Measurements from ENCODE around the gene ARID3B. TPM values are rescaled to one million over a fixed set of nuclear protein-coding genes. Genes with fewer than 3 reads are reported as not detected.
"Not testable (repeated sequence)": the region's sequence is repeated elsewhere in the genome, so short reads cannot be mapped to it uniquely, and the experiment has no call there.

ARID3B gene
- total RNA-seq, 1 experiment from 2014 or later, result 101 TPM

- H3K56ac ChIP-seq (ENCODE audit: insufficient read length, low read depth, low read length), result no peak overlapping the region
- no peak for DNase-seq
- H3K79me1 ChIP-seq (ENCODE audit: insufficient read depth, low read depth, low read length, poor library complexity, severe bottlenecking), result no peaks in the 10 kb centered on the region
- TF ChIP-seq, protein P1, sequence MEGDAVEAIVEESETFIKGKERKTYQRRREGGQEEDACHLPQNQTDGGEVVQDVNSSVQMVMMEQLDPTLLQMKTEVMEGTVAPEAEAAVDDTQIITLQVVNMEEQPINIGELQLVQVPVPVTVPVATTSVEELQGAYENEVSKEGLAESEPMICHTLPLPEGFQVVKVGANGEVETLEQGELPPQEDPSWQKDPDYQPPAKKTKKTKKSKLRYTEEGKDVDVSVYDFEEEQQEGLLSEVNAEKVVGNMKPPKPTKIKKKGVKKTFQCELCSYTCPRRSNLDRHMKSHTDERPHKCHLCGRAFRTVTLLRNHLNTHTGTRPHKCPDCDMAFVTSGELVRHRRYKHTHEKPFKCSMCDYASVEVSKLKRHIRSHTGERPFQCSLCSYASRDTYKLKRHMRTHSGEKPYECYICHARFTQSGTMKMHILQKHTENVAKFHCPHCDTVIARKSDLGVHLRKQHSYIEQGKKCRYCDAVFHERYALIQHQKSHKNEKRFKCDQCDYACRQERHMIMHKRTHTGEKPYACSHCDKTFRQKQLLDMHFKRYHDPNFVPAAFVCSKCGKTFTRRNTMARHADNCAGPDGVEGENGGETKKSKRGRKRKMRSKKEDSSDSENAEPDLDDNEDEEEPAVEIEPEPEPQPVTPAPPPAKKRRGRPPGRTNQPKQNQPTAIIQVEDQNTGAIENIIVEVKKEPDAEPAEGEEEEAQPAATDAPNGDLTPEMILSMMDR (conservative IDR thresholded peaks at IDR 0.05), result no peak
- no peak overlapping the region for H2AFZ ChIP-seq (ENCODE audit: low read length)
- H2AK5ac ChIP-seq (ENCODE audit: insufficient read length, low read length), result no peak overlapping the region
- H4K20me1 ChIP-seq (ENCODE audit: control insufficient read depth, insufficient read depth, insufficient read length), result no peaks in the 10 kb centered on the region
- H3K23me2 ChIP-seq (ENCODE audit: insufficient read length, low read depth, low read length, poor library complexity, severe bottlenecking), result no peaks in the 10 kb centered on the region
- H3T11ph ChIP-seq (ENCODE audit: low read length), result no peak overlapping the region
- H3K27me3 ChIP-seq (ENCODE audit: insufficient read depth, low read length), result no peaks in the 10 kb centered on the region
- H4K5ac ChIP-seq (ENCODE audit: insufficient read length, low read depth, low read length), result no peak overlapping the region
- H3K14ac ChIP-seq (ENCODE audit: insufficient read depth, low read length), result no peak overlapping the region
- H3K4me1 ChIP-seq (ENCODE audit: insufficient read depth, low read length), result no peaks in the 10 kb centered on the region; the same call in 1 of the 2 replicates
- no peak overlapping the region for H4K8ac ChIP-seq (replicated peaks; ENCODE audit: insufficient read length, low read depth, low read length)
- H2BK20ac ChIP-seq (ENCODE audit: low read depth, low read length, poor library complexity, severe bottlenecking), result no peak overlapping the region
- no peak overlapping the region for H3K4me2 ChIP-seq (ENCODE audit: insufficient read depth, insufficient read length, low read length)
- no peaks in the 10 kb centered on the region for H3K9me3 ChIP-seq (ENCODE audit: control insufficient read depth, low read depth, low read length)
- Mint-ChIP-seq H3K27me3 (ENCODE audit: low read depth) (no peaks in the 10 kb centered on the region), H3K4me1 (peaks cover 0 to 2% of the 10 kb centered on the region in 2 experiments; a peak in 1 of 4 replicates), H3K27ac (no peak overlapping the region), H3K4me3 (no peak overlapping the region), H3K36me3 (ENCODE audit: insufficient read depth in 1 of 3, low read depth in 3 of 3) (no peaks in the 10 kb centered on the region), H3K9me3 (no peaks in the 10 kb centered on the region)
- no peaks in the 10 kb centered on the region for H3K79me2 ChIP-seq (ENCODE audit: insufficient read depth, low read length)
- no peak overlapping the region for H2BK120ac ChIP-seq (ENCODE audit: low read depth, low read length, poor library complexity, severe bottlenecking)
- no peak overlapping the region for H3K23ac ChIP-seq (ENCODE audit: insufficient read length, low read depth, low read length)
- no peak overlapping the region for H2BK15ac ChIP-seq (ENCODE audit: low read depth, low read length)
- no peak overlapping the region for H2BK5ac ChIP-seq (ENCODE audit: insufficient read length, low read length)
- no peak overlapping the region for H4K91ac ChIP-seq (ENCODE audit: insufficient read length, low read depth, low read length)
- no CpG with 5 or more reads among the region's 4 CpGs for WGBS (ENCODE audit: extremely low coverage, insufficient read length, low lambda C conversion rate)
- H3K9ac ChIP-seq (ENCODE audit: extremely low read depth, insufficient read length, low read length), result no peak overlapping the region
- no peak overlapping the region for H2BK12ac ChIP-seq (ENCODE audit: insufficient read length, low read depth, low read length)
- no peak overlapping the region for H3K18ac ChIP-seq (ENCODE audit: insufficient read length, low read depth, low read length)
- no peak overlapping the region for H3K27ac ChIP-seq (ENCODE audit: insufficient read length, low read depth, low read length)
- H3K4ac ChIP-seq (ENCODE audit: low read depth, low read length), result no peak overlapping the region
Observed at GRCh38 chr15:74511583-74511982, 29.4 kb upstream of the ARID3B start.

GRCh38 chr15:74514059-74514458 lies 27.0 kb upstream of the ARID3B start:
- not testable (repeated sequence) for H3K4me3 Mint-ChIP-seq; H3K27me3 ChIP-seq (ENCODE audit: insufficient read depth, low read length); H3K27me3 Mint-ChIP-seq (ENCODE audit: low read depth); H2BK12ac ChIP-seq (ENCODE audit: insufficient read length, low read depth, low read length); H3K79me1 ChIP-seq (ENCODE audit: insufficient read depth, low read depth, low read length, poor library complexity, severe bottlenecking); H3K4ac ChIP-seq (ENCODE audit: low read depth, low read length); H3T11ph ChIP-seq (ENCODE audit: low read length); H3K4me1 ChIP-seq (ENCODE audit: insufficient read depth, low read length); H2BK20ac ChIP-seq (ENCODE audit: low read depth, low read length, poor library complexity, severe bottlenecking); H3K9me3 Mint-ChIP-seq; H3K9ac ChIP-seq (ENCODE audit: extremely low read depth, insufficient read length, low read length); H3K14ac ChIP-seq (ENCODE audit: insufficient read depth, low read length); H4K20me1 ChIP-seq (ENCODE audit: control insufficient read depth, insufficient read depth, insufficient read length); H3K4me1 Mint-ChIP-seq; H4K8ac ChIP-seq (replicated peaks; ENCODE audit: insufficient read length, low read depth, low read length); H3K9me3 ChIP-seq (ENCODE audit: control insufficient read depth, low read depth, low read length); H3K23me2 ChIP-seq (ENCODE audit: insufficient read length, low read depth, low read length, poor library complexity, severe bottlenecking); H3K27ac ChIP-seq (ENCODE audit: insufficient read length, low read depth, low read length); H2AK5ac ChIP-seq (ENCODE audit: insufficient read length, low read length); H3K79me2 ChIP-seq (ENCODE audit: insufficient read depth, low read length); H3K23ac ChIP-seq (ENCODE audit: insufficient read length, low read depth, low read length); H3K36me3 Mint-ChIP-seq (ENCODE audit: insufficient read depth in 1 of 3, low read depth in 3 of 3); H3K27ac Mint-ChIP-seq; DNase-seq; H2BK15ac ChIP-seq (ENCODE audit: low read depth, low read length); H2BK5ac ChIP-seq (ENCODE audit: insufficient read length, low read length); H2BK120ac ChIP-seq (ENCODE audit: low read depth, low read length, poor library complexity, severe bottlenecking); H4K5ac ChIP-seq (ENCODE audit: insufficient read length, low read depth, low read length); H4K91ac ChIP-seq (ENCODE audit: insufficient read length, low read depth, low read length); H2AFZ ChIP-seq (ENCODE audit: low read length); H3K56ac ChIP-seq (ENCODE audit: insufficient read length, low read depth, low read length); H3K4me2 ChIP-seq (ENCODE audit: insufficient read depth, insufficient read length, low read length); H3K18ac ChIP-seq (ENCODE audit: insufficient read length, low read depth, low read length)
- WGBS (ENCODE audit: extremely low coverage, insufficient read length, low lambda C conversion rate), result no CpG with 5 or more reads among the region's 4 CpGs
